Measurements from ENCODE around the gene MBP. TPM values are rescaled to one million over a fixed set of nuclear protein-coding genes. Genes with fewer than 3 reads are reported as not detected.
A peak's percentile ranks its signal among the peaks of the same experiment; 100 is the strongest.

The MBP gene
- total RNA-seq, 3 donors from 2014 or later, result 37.9 to 48.5 (median 47.4) TPM

DNA sequence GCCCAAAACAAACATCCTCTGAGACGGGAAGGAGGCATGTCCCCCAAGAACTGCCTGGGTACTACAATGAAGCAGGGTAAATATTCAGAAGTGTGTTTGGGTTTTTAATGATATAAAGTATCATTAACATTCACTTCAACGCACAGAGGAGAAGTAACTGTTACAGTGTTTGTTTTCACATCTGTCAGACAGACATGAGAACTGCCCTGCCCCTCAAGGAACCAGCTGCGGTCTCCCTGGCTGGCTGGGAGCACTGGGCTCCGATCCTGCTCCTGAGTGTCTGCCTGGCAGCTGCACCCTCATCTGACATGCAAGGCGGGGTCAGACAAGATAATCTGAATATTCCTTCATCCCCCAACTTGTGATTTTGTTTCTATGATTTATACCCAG, 75.6 kb downstream of the MBP start:
- no peak overlapping the region for H3K4me3 ChIP-seq
- peak; percentile 7 for ATAC-seq
- H3K9me3 ChIP-seq, result no peaks in the 10 kb centered on the region
- H3K36me3 ChIP-seq (ENCODE audit: low read depth), result no peaks in the 10 kb centered on the region
- DNase-seq, result peak in 1 of 3 donors; percentile 71
- H3K4me1 ChIP-seq (ENCODE audit: low read depth), result peaks cover 29% of the 10 kb centered on the region
- TF ChIP-seq, protein P1, sequence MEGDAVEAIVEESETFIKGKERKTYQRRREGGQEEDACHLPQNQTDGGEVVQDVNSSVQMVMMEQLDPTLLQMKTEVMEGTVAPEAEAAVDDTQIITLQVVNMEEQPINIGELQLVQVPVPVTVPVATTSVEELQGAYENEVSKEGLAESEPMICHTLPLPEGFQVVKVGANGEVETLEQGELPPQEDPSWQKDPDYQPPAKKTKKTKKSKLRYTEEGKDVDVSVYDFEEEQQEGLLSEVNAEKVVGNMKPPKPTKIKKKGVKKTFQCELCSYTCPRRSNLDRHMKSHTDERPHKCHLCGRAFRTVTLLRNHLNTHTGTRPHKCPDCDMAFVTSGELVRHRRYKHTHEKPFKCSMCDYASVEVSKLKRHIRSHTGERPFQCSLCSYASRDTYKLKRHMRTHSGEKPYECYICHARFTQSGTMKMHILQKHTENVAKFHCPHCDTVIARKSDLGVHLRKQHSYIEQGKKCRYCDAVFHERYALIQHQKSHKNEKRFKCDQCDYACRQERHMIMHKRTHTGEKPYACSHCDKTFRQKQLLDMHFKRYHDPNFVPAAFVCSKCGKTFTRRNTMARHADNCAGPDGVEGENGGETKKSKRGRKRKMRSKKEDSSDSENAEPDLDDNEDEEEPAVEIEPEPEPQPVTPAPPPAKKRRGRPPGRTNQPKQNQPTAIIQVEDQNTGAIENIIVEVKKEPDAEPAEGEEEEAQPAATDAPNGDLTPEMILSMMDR (IDR thresholded peaks at IDR 0.05), result no peak
- intact Hi-C loops (cut with DNase I, micrococcal nuclease), result no loop called here

DNA sequence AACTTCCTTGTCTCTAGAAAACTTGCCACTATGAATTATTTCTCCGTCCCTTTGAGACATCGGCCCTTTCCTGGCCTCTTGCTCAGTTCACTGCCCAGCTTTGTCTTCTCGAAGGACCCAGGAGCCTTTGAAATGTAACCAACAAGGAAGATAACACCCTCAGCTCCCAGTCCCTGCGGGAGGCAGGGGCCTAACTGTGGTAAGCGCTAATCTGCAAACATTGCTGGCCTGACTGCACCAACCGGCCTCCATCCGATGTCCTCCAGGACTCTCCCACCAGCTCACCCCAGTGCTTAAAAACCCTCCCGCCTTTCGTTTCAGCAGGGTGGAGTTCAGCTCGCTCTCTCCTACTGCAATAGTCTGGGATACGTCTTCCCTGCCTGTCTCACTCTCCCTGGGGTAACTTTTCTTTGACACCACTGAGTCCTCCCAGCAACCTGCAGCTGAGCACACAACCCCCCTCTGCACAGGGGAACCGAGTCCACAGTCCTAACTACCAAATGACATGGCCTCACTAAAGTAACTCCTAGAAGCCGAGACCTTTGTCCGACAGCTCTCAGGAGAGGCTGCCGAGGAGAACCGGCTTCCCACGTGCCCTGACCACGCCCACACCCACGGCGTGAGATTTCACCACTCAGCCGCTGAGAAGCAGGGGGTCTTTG, 76.1 kb downstream of the MBP start:
- DNase-seq (peak; percentile 50 to 64 (median 63)), ATAC-seq (peak; percentile 39)
- TF ChIP-seq, protein P1 (IDR thresholded peaks at IDR 0.05), result no peak
- H3K4me1 ChIP-seq (ENCODE audit: low read depth), result peaks cover 29% of the 10 kb centered on the region
- no peaks in the 10 kb centered on the region for H3K36me3 ChIP-seq (ENCODE audit: low read depth)
- intact Hi-C loops (cut with DNase I, micrococcal nuclease), result no loop called here
- H3K4me3 ChIP-seq, result no peak overlapping the region
- H3K9me3 ChIP-seq, result no peaks in the 10 kb centered on the region

DNA sequence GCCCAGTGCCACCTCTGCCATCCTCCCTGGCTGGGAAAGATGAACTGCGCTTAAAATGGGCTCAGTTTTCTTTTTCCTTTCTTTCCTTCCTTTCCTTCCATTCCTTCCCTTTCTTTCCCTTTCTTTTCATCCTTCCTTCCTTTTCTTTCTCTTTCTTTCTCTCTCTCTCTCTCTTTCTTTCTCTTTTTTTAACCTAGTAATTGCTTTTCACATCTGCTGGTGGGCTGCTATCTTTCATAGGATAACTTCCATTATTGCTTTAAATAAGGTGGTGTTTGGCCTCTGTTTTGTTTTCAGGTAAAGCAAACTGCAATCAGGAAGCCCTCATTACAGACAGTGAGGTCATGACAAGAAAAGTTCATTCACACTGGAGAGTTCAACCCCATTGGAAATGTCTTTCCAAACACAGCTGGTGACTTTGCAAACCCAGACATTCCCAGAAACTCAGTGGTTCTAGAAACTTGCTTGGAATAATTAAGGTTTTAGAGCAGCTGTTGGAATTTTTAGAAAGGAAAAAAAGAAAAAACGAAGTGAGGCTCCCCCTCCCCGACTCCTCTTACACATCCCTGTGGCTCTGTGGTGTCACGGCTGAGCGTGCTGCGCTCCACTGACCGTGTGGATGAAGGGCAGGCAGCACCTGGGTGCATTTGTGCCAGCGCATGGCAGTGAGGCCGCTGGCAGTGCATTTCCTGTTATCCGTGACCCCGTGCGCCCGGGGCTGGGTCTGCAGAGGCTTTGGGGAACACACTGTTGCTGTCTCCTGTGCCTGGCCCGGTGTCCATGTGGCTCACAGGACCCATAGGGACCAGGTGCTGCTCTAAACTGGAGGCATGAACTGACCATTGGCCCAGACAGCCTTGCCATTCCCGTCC, 76.9 kb downstream of the MBP start:
- TF ChIP-seq, protein P1 (IDR thresholded peaks at IDR 0.05), result no peak
- Histone ChIP-seq H3K4me3 (no peak overlapping the region), H3K36me3 (ENCODE audit: low read depth) (no peaks in the 10 kb centered on the region), H3K9me3 (no peaks in the 10 kb centered on the region), H3K4me1 (ENCODE audit: low read depth) (peaks cover 29% of the 10 kb centered on the region)
- intact Hi-C loops (cut with DNase I, micrococcal nuclease), result no loop called here
- DNase-seq (peak in 1 of 3 donors; percentile 83), ATAC-seq (peak; percentile 5)

DNA sequence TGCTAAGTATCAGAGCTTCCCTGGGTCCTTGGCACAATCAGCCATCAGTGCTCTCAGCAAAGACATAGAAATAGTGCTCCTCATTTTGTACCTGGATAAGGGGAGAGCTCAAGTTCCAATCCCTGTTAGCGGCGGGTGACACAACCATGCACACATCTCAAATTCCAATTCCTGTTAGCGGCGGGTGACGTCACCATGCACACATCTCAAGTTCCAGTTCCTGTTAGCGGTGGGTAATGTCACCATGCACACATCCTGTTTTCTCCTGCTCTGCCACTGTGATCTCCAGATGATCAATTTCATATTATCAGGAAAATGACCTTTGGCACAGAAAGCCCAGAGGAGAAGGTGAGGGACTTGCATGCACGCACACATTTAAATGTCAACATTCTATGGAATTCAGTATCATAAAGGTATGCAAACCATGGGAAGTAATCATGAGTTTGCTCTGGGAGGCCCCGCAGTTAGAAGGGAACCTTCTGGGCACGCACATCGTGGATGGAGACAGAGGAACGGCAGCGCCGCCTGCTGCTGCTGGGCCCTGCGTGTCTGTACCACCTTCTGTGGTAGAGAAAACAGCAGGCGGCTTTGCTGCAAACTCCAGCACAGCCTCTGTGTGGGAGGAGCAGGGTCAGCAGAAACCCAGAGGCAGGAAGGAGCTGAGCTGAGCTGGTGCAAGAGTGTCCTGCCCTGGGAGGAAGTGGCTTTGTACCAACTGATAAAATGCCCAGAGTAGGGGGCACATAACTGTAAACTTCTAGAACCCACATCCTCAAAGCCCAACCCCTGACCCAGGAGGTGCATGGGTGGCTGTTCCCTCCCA, 77.8 kb downstream of the MBP start:
- peaks cover 29% of the 10 kb centered on the region for H3K4me1 ChIP-seq (ENCODE audit: low read depth)
- intact Hi-C loops (cut with DNase I, micrococcal nuclease), result no loop called here
- DNase-seq (peak; percentile 80 to 91 (median 81)), ATAC-seq (peak; percentile 79)
- no peaks in the 10 kb centered on the region for H3K36me3 ChIP-seq (ENCODE audit: low read depth)
- no peaks in the 10 kb centered on the region for H3K9me3 ChIP-seq
- TF ChIP-seq, protein P1 (IDR thresholded peaks at IDR 0.05), result no peak
- H3K4me3 ChIP-seq, result no peak overlapping the region

DNA sequence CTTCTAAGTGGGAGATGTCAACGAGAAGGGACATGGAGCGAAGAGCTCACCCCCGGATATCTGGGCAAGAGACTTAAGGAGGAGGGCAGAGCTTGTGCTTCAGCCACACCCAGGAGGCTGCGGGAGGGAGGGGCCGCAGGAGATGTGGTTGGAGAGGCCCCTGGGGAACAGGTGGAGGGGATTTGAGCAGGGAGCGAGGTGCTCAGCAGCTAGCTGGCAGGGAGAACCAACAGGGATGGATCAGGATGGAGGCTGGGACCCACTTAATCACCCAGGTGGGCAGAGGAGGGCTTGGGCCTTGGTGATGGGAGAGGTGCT, 78.3 kb downstream of the MBP start:
- Histone ChIP-seq H3K4me1 (ENCODE audit: low read depth) (peaks cover 29% of the 10 kb centered on the region), H3K4me3 (no peak overlapping the region), H3K9me3 (no peaks in the 10 kb centered on the region), H3K36me3 (ENCODE audit: low read depth) (no peaks in the 10 kb centered on the region)
- DNase-seq (no peak), ATAC-seq (peak; percentile 6)
- intact Hi-C loops (cut with DNase I, micrococcal nuclease), result no loop called here
- TF ChIP-seq, protein P1 (IDR thresholded peaks at IDR 0.05), result no peak

Data from mucosa of descending colon (tissue), 3 donors.